Ishikawa (cell line): Measurements from ENCODE around the gene GASK1A.

ENCODE experiments used
- CEBPB ChIP-seq: IDR thresholded peaks from 2 replicates; pipeline ENCODE4 v1.6.1; 2012
- CREB1 ChIP-seq: IDR thresholded peaks from 2 replicates; pipeline ENCODE4 v1.6.1; 2012; ENCODE audit warnings: low read depth
- EGR1 ChIP-seq: IDR thresholded peaks from 2 replicates; pipeline ENCODE4 v1.6.1; 2012
- EP300 ChIP-seq: IDR thresholded peaks from 2 replicates; pipeline ENCODE4 v1.6.1; 2012; ENCODE audit warnings: borderline replicate concordance
- FOXM1 ChIP-seq: IDR thresholded peaks from 2 replicates; pipeline ENCODE4 v1.6.1; 2012; ENCODE audit warnings: low read depth, borderline replicate concordance
- MAX ChIP-seq: IDR thresholded peaks from 2 replicates; pipeline ENCODE4 v1.6.1; 2012
- NFIC ChIP-seq: IDR thresholded peaks from 2 replicates; pipeline ENCODE4 v1.6.1; 2012
- RAD21 ChIP-seq: IDR thresholded peaks from 2 replicates; pipeline ENCODE4 v1.6.1; 2012; ENCODE audit warnings: low read depth
- REST ChIP-seq: IDR thresholded peaks from 2 replicates; pipeline ENCODE4 v1.6.1; 2012; ENCODE audit warnings: low read depth, mild to moderate bottlenecking
- TAF1 ChIP-seq: IDR thresholded peaks from 2 replicates; pipeline ENCODE4 v1.6.1; 2012; ENCODE audit warnings: low read depth, mild to moderate bottlenecking
- TCF12 ChIP-seq: IDR thresholded peaks from 2 replicates; pipeline ENCODE4 v1.6.1; 2012; ENCODE audit warnings: low read depth
- TEAD4 ChIP-seq: IDR thresholded peaks from 2 replicates; pipeline ENCODE4 v1.6.1; 2012
- USF1 ChIP-seq: IDR thresholded peaks from 2 replicates; pipeline ENCODE4 v1.6.1; 2012
- YY1 ChIP-seq: IDR thresholded peaks from 2 replicates; pipeline ENCODE4 v1.6.1; 2012; ENCODE audit warnings: low read depth
- ZBTB7A ChIP-seq: IDR thresholded peaks from 2 replicates; pipeline ENCODE4 v1.6.1; 2012; ENCODE audit warnings: low read depth

GASK1A gene

GRCh38 chr3:42964266-42964665 lies 14.8 kb upstream of the GASK1A start:
- TF ChIP-seq NFIC: no peak
- no peak for TF ChIP-seq MAX
- no peak for TF ChIP-seq TEAD4
- TF ChIP-seq YY1: no peak
- TF ChIP-seq EP300: no peak
- no peak for TF ChIP-seq EGR1
- no peak for TF ChIP-seq USF1
- TF ChIP-seq REST: no peak
- TF ChIP-seq CREB1: no peak
- no peak for TF ChIP-seq RAD21
- TF ChIP-seq FOXM1: no peak
- no peak for TF ChIP-seq TCF12
- TF ChIP-seq CEBPB: no peak
- no peak for TF ChIP-seq TAF1
- no peak for TF ChIP-seq ZBTB7A

GRCh38 chr3:42970557-42970956 lies 8.6 kb upstream of the GASK1A start:
- TF ChIP-seq REST (no peak), TCF12 (no peak), YY1 (no peak), EP300 (no peak), ZBTB7A (no peak), EGR1 (no peak), RAD21 (no peak), TAF1 (no peak)

GRCh38 chr3:42970976-42971772 lies 7.9 kb upstream of the GASK1A start:
- no peak for TF ChIP-seq YY1
- no peak for TF ChIP-seq ZBTB7A
- no peak for TF ChIP-seq RAD21
- TF ChIP-seq FOXM1: no peak
- no peak for TF ChIP-seq TCF12
- TF ChIP-seq CEBPB: no peak
- no peak for TF ChIP-seq TEAD4
- no peak for TF ChIP-seq CREB1
- TF ChIP-seq EP300: no peak
- no peak for TF ChIP-seq MAX
- TF ChIP-seq NFIC: no peak
- no peak for TF ChIP-seq TAF1
- TF ChIP-seq REST: no peak
- TF ChIP-seq EGR1: no peak
- no peak for TF ChIP-seq USF1

GRCh38 chr3:42975456-42975855 lies 3.7 kb upstream of the GASK1A start:
- no peak for TF ChIP-seq REST
- no peak for TF ChIP-seq TAF1
- no peak for TF ChIP-seq USF1
- TF ChIP-seq YY1: no peak
- TF ChIP-seq NFIC: no peak
- TF ChIP-seq FOXM1: no peak
